ENCODE results near the gene ZCCHC14.
"Not testable (repeated sequence)": the region's sequence is repeated elsewhere in the genome, so short reads cannot be mapped to it uniquely, and the experiment has no call there.

Gene ZCCHC14

DNA sequence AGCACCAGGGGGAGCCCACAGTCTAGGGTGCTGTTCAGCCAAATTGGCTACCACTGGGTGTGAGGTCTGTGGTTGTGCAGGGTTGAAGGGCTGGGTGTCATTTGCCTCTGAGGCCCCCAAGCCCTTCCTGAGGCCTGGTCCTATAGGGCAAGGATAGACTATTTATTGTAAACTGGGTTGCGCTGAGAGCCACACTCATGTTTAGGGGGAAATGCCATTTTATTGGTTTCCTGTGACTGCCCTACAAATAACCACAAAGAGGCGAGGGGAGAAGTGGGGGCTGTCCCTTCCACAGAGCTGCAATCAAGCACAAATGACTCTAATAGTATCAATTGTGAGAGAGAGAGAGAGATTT is 3.6 kb upstream of the ZCCHC14 start:
- no peak for DNase-seq

DNA sequence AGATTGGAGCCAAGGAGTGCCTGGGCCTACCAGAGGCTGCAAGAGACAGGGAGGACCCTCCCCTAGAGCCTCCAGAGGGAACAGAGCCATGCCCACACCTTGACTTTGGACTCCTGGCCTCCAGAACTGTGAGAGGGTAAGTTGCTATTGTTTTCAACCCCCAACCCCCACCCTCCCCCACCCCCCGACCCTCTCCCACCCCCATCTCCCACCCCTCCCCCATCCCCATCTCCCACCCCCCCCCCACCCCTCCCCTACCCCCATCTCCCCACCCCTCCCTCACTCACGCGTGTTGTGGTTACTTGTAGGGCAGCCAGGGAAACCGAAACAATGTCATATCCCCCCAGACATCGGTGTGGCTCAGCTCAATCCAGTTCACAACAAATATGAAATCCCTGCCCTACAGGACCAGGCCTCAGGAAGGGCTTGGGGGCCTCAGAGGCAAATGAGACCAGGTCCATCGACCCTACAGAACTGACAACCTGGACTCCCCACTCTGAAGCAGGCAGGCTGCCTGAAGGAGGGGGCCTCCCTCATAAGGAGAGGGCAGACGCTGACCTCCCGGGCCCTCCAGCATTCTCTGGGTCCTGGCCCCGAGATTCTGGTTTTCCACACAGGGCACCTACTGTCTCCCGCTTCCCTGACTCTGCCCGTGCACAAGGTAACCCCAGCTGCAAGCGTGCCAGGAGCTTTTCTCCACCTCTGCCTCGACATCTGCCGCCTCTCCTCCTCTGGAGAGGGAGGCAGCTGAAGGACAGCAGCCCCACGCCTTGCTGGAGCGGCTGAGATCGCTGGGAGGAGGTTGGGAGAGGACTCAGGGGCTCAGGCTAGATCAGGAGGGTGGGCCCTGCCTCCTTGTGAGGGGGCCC is 3.0 kb upstream of the ZCCHC14 start:
- DNase-seq: no peak

DNA sequence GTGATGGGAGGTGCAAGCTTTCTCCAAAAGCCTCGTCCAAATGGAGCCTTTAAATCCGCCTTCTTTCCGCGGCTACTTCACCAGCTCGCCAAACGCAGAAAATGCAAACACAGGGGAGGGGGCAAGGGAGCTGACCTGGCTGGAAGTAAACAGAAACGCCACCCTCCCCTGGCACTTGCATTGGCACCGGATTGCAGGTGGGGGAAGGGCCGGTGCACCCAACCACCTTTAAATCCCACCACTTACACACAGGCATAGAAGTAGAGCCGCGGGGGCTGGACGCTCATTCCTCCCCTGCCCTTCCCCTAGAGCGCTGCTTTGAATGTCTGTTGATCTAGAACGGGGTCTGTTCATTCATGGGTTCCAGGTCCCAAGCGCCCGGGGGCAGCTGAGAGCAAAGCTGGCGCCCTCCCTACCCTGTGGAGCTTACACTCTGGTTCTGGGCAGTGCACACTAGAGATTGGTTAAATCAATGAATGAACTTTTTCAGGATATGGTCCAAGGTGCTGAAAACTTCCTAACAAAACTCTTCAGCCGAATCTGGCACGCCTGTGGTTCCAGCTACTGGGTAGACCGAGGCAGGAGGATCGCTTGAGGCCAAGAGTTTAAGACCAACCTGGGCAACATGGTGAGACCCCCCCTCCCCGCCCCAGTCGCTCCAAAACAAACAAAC is 920 bp upstream of the ZCCHC14 start:
- no peak for DNase-seq

DNA sequence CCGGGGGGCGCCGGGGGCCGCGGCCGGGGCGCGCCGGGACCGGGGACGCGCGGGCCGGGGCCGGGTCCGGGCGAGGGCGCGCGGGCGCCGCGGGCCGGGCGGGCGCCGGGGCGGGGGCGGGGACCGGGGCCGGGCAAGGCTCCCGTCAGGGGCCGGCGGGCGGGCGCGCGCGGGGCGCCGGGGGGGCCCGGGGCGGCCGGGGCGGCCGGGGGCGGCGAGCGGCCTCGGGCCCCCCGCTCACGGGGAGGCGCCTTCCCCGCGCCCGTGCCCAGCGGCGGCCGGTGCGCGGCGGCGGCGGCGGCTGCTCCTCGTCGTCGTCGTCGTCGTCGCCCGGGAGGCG is 563 bp downstream of the ZCCHC14 start:
- DNase-seq: no peak

DNA sequence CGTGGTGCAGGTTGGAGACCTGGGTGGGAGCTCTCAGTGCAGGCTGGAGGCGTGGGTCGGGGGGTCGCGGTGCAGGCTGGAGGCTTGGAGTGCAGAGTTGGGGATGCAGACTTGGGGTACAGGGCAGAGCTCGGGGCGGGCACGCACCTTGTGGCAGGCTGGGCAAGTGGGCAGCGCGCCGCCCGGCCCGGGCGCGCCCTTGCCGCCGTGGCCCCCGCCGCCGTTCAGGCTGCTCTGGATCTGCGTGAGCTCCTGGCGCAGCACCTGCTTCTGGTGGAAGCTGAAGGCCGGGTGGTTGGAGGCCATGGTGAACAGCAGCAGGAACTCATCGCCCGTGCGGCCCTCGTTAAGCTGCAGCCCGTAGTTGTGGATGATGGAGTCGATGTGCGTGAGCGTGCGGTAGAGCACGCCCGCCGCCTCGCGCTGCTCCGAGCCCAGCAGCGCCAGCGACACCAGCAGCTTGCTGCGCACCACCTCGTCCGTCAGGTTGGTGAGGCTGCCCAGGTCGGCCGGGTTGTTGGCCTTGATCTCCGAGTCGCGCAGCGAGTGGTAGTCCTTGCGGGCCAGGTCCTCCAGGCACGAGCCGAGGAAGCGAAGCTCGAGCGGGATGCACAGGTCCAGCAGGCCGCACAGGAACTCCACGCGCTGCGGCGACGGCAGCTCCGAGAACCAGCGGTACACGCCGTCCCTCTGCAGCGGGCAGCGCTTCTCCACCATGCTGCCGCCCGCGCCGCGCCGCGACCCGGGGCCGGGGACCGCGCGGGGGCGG is 1.1 kb downstream of the ZCCHC14 start:
- DNase-seq: no peak

DNA sequence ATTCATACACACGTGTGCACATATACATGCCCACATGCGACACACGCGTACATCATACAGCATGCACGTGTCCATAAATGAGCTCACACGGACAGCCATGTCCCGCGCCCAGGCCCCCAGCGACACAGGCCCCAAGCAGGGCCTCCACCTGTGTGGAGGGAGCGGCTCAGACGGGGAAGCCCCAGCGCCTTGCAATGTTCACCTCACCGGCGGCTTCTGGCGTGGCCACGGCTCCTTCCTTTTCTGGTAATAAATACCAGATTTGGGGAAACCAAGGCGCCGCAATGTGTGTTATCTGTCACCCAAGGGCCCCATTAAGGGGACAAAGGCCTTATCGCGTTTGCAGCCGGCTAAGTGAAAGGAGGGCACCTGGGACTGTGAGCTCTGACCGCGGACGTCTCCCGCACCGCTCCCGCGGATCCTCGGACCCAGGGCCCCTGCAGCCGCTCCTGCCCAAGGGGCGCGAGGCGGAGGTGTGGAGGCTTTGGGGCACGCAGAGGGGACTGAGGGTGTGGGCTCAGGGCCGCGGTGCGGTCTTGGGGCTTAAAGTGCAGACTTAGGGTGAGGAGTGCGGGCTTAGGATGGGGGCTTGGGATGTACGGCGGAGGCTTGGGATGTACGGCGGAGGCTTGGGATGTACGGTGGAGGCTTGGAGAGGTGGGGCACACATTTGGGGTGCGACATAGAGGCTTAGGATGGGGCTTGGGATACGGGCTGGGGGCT is 1.9 kb downstream of the ZCCHC14 start:
- not testable (repeated sequence) for DNase-seq

DNA sequence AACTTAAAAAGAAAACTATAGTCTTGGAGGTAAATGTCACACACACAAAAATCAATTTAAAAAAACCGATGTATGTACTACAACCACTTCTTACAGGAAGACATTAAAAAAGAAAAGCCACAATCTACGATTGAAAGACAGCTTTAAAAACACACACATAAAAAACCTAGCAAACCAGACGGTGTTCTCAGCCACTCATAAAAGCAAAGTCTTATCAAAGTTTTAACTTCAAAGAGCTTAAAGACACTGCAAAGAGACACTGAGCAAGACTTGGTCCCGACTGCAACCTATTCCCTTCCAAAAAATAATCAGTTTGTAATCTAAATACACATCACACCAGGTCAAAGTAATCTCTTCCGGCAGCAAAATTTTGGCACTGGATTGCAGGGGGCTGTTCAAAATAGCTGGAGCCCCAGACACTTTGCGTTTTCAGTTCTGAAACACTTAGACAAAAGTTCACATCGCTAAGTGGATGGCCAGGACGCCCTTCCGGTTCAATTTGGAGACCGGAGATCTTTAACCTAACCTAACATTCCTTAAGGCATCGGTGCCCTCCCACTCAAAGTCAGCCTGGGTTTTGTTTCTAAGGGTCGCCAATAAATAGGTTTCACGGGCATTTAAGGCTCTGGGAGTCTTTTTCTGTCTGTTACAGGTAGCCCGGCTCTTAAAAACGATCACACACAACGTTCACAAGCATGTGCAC is 2.6 kb downstream of the ZCCHC14 start:
- no peak for DNase-seq

DNA sequence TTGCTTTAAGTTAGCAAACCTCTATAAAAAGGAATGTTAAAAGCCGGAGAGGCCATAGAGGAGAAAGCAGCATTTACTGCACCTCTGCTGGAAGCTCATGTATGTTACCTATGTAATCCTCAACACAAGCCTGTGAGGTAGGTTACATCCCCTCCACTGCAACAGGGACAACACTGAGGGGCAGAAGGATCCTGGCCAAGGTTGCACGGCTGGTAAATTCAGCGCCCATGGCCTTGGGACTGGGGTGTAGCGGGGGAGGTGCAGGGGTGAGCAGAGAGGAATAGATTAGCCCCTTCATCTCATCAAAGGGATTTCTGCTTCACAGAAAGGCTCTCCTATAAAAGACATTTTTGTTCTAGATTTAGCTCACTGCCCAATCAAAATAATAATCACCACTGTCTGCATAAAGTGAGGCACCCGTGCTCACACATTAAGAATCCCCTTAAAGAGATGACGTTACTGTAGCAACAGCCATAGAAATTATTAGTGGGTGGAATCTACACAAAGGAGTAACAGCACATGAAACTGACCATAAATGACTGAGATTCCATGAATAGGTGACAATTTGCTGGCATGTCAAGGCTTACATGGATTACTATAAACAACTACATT is 3.3 kb downstream of the ZCCHC14 start:
- no peak for DNase-seq

DNA sequence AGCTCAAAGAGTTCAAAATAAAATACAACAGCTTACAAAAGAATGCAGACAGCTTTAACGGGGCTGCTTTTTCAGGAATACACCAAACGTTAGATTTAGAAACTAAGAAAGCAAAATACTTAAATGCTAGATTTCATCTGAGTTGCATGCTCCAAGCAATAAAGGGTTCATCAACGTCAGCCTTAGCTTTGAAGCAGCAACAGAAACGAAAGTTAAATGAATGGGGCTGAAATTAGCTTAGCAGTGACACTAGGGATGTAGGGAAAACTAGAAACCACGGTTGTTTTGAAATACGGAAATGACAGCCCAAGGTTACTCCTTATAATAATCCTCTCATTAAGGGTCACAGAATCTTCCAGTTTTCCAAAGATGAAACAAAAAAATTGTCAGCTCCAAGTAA is 3.9 kb downstream of the ZCCHC14 start:
- DNase-seq: not testable (repeated sequence)

DNA sequence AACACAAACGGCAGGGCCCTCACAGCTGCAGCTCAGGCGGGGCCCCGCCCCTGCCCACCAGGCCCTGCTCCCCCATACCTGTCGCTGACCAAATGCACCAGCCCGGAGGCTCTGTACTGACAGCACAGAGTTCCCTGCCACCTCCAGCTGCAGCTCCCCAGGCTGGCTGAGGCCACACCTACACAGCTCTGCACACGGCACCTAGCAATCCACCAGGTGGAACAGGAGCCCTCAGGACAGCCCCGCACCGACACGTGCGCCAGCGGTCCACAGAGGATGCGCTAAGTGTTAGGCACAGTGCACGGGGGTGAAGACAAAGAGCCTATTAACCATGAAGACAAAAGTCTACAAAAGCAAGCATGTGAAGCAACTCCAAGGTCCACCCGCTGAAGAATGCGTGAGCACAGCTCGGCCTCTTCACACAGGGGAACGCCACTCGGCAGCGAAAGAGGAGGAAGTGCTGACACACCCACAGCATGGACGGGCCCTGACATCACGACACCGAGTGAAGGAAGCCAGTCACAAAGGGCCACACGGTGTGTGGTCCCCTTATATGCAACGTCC is 5.4 kb downstream of the ZCCHC14 start:
- peak; percentile 33 for DNase-seq

DNA sequence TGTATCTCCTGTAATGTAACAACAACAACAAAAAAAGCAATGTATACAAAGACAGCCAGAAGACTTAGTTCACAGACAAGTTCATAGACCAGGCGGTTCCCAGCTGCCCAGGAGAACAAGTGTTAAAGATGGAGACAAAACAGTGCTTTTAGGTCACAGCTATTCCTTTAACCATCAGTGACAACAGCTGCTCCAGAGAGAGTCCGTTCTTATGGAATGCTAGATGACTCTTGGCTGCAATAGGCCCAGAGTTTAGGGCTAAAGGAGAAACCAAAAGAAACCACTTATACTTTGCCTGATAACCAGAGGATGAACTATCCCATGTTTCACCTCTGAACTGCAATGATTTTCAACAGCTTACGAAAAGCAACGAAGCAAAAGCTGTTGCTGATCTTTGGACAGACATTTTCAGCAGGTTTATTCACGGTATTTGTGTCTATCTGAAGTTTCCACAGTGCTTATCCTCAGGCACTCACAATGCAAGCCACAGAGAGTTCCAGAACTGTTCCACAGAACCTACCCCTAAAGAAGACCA is 6.0 kb downstream of the ZCCHC14 start:
- DNase-seq: no peak

DNA sequence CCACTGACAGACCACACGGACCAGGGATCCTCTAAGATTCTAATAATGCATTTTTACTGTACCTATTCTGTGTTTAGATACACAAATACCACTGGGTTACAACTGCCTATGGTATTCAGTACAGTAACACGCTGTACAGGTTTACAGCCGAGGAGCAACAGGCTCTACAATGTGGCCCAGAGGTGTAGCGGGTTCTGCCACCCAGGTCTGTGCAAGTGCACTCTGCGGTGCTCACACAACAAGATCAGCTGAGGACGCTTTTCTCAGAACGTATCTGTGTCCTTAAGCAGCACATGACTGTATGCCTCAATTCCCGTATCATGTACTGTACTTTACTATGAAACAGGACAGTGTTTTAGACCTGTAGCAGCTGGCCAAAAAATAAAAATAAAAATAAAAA is 6.5 kb downstream of the ZCCHC14 start:
- no peak for DNase-seq

DNA sequence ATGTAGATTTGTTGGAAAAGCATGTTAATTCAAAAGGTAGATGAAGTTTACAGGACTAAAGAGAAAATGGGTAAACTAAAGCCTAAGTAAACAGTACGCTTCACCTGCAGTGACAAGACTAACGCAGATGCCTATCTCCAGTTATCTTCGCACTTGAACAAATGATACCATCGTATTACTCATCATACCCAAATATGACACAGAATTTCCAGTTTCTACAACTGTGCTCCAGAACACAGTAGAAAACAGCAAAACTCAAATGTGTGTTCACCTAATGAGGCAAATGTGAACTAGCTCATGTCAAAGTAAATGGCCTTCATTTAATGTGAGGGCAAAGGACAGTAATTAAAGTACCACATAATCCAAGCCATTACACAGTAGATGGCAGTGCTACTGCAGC is 7.0 kb downstream of the ZCCHC14 start:
- not testable (repeated sequence) for DNase-seq

DNA sequence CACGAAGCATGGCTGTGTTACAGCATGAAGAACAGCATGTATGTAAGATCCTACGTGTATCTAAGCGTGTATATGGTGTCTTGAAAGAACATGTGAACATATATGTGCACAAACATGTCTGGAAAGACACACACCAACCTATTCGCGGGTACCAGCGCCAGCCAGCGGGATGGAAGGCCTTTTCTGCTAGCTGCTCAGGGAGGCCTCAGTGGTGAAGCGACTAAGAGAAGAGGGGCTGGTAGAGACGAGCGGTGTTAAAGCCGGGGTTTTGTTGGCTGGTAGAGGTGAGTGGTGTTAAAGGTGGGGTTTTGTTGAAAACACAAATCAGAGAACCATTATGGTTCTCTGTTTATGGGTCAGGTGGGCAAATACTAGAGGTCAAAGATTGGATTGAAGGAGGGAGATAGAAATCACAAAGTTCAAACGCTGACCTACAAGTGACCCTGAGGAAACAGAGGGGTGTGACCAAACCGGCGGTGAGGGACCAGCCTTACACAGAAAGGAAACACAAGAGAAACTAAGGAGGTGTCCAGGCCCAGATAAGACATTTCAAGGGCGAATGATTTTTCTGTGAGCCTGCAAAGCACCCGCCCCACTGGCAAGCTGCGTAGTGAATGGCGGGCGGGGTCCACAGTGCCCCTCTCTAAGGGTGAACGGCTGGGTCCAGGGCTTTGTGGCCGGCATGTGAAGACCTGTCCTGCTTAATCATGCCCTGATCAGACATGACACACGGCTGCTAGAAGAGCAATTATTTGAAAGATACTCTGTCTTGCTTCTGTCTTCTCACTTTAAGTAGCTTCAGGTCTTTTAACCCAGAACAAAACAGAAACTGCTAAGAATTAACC is 8.1 kb downstream of the ZCCHC14 start:
- no peak for DNase-seq

DNA sequence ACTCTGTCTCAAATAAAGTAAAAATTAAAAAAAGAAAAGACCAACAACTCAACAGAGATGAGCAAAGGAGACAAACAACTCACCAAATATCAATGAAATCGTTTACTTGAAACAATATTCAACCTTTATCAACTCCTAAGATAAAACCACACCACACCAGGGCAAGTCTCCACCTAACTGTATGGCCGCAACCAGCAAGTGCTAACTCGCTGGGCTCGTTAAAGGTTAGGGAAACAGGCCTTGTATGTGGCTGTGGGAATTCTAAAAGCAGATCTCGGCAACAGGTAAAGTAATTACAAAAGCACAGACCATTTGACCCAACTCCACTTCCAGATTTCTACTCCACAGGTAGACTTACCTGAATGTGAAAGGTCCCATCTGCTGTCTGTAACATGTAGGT is 9.3 kb downstream of the ZCCHC14 start:
- DNase-seq: no peak

DNA sequence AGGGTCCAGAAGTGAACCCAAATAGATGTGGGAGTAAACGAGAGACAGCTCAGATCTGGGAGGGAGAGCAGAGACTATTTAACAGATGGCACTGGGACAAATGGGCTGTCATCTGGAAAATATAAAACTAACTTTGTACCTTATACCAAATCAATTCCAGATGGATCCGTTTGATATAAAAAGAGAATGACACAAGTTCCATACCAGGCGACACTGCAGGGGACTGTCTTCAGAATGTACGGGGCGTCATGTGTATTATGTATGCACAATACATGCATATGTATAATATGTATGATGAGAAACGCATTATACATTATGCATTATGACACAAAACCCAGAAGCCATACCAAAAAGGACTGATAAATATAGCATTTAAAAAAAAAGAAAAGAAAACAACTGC is 10.2 kb downstream of the ZCCHC14 start:
- not testable (repeated sequence) for DNase-seq

DNA sequence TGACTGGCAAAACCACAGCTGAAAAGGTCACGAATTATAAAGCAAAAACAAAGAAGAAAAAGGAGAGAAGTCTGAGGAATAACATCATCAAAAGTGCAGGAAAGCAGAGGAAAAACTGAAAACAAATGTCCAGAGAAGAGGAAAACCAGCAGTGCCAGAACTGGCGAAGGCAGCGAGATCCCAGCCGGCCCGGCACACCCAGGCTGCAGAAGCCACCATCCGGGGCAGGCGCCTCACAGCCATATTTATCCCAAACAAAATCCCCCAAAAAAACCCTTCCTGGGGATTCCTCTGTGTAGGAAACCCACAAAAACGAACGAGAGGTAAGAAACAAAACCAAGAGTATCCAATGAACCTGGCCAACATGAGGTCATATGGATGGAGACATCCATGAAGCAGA is 10.6 kb downstream of the ZCCHC14 start:
- DNase-seq: no peak

DNA sequence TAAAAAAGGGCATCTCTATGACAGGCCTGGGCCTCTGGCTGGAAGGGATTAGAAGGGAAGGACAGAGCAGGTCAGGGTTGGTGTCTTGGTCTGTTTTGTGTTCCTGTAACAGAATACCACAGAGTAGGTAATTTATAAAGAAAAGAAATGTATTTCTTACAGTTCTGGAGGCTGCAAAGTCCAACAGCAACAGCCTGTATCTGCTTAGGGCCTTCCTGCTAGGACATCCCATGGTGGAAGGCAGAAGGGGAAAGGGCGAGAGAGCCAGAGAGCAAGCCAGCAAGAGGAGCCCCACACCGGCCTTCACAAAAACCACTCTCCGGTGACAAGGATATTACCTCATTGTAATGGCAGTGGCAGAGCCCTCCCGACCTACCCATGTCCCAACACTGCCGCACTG is 11.1 kb downstream of the ZCCHC14 start:
- not testable (repeated sequence) for DNase-seq

DNA sequence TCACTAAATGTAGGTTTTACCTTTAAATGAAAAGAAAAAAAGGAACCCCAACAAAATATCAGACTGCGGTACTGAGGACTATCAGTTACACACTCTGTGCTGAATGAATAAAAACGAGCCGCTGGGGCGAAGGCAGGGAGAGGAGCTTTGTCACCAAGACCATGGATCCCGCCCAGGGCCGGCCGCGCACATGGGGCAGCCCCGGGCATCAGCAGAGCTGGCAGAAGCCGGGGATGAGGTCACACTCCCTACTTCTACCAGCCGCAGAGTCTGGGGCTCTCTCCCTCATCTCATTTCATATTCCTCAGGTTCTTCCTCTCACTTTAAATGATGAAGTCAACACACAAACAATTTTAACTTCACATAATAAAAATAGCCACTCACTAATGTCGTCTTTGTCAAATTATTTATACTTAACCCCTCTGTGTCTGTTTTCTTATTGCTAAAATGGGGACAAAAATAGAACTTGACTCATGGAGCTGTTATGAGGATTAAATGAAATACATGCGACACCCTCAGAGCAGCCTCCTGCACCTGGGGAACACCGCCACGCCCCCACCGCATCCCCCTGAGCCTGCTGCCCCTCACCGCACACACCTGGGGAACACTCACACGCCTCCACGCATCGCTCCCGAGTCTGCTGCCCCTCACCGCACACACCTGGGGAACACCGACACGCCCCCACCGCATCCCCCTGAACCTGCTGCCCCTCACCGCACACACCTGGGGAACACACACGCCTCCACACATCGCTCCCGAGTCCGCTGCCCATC is 15.4 kb downstream of the ZCCHC14 start:
- not testable (repeated sequence) for DNase-seq

DNA sequence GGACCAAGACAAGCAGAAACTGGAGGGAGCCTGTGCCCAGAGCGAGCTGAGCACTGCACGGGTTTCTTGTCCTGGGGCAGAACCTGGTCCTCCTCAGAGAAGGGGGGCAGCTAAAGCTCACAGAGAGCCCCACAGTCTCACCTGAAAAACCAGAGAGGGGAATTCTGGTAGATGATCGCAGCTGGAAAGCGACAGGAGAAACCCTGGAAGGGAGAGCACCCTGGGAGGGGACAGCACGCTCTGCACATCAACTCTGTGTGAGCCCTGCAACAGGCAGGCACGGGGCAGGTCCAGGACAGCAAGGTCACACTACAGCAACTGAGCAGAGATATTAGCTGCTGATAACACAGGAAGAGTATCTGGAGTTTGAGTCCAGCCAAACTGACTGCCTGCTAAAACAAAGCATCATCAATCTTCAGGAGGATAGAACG is 18.2 kb downstream of the ZCCHC14 start:
- DNase-seq: no peak
